Osteoblast (primary cell): ENCODE measurements around the gene RBP3. TPM values are rescaled to one million over a fixed set of nuclear protein-coding genes. Genes with fewer than 3 reads are reported as not detected.

Source experiments
- DNase-seq: peaks from one replicate; pipeline ENCODE4 v3.0.0; 2011; ENCODE audit warnings: low spot score, mixed read lengths; ENCODE audit not compliant: insufficient read length; ENCODE audit errors: missing footprints
- H2AFZ ChIP-seq: 2 replicates; pipeline ENCODE4 v1.6.0; 2011; ENCODE audit warnings: mild to moderate bottlenecking, low read length
- H3K27ac ChIP-seq: 2 replicates; pipeline ENCODE4 v1.5.1; 2011; ENCODE audit warnings: mild to moderate bottlenecking, low read depth, low read length, moderate library complexity
- H3K27me3 ChIP-seq: 2 replicates; pipeline ENCODE4 v1.6.0; 2012; ENCODE audit warnings: mild to moderate bottlenecking, control low read depth, inconsistent platforms, low read length, moderate library complexity; ENCODE audit not compliant: insufficient read depth
- H3K36me3 ChIP-seq: 2 replicates; pipeline ENCODE4 v1.5.1; 2011; ENCODE audit warnings: mild to moderate bottlenecking, low read length, control low read depth, moderate library complexity; ENCODE audit not compliant: insufficient read depth
- H3K4me1 ChIP-seq: 2 replicates; pipeline ENCODE4 v1.5.1; 2011; ENCODE audit warnings: mild to moderate bottlenecking, low read length, control low read depth, moderate library complexity; ENCODE audit not compliant: insufficient read depth
- H3K4me2 ChIP-seq: 2 replicates; pipeline ENCODE4 v1.6.0; 2011; ENCODE audit warnings: mild to moderate bottlenecking, low read length; ENCODE audit not compliant: insufficient read depth
- H3K4me3 ChIP-seq: fragments of 200-600 bp; sonication (generic); 3 replicates; pipeline ENCODE4 v1.5.1; 2012; ENCODE audit warnings: mild to moderate bottlenecking, low read length, inconsistent platforms; ENCODE audit not compliant: insufficient read depth
- H3K79me2 ChIP-seq: 2 replicates; pipeline ENCODE4 v1.6.0; 2012; ENCODE audit warnings: mild to moderate bottlenecking, low read length, control low read depth, inconsistent platforms; ENCODE audit not compliant: insufficient read depth
- H3K9me3 ChIP-seq: 2 replicates; pipeline ENCODE4 v1.5.1; 2011; ENCODE audit warnings: low read depth, low read length, control low read depth
- H4K20me1 ChIP-seq: 2 replicates; pipeline ENCODE4 v1.6.0; 2012; ENCODE audit warnings: mild to moderate bottlenecking, low read length, control low read depth; ENCODE audit not compliant: insufficient read depth
- total RNA-seq: library from RNA; depleted of rRNA; stranded (reverse); fragments of >200 nt; gene quantifications from 2 replicates; pipeline ENCODE4 v1.2.3, GENCODE V29; 2012
- TF ChIP-seq, protein P1 (sequence below): IDR thresholded peaks from 2 replicates; pipeline ENCODE4 v1.5.1; 2011; ENCODE audit warnings: mild to moderate bottlenecking, low read depth, low read length, moderate library complexity; ENCODE audit errors: extremely low read depth

The RBP3 gene
- total RNA-seq, 1 donor: not detected

DNA sequence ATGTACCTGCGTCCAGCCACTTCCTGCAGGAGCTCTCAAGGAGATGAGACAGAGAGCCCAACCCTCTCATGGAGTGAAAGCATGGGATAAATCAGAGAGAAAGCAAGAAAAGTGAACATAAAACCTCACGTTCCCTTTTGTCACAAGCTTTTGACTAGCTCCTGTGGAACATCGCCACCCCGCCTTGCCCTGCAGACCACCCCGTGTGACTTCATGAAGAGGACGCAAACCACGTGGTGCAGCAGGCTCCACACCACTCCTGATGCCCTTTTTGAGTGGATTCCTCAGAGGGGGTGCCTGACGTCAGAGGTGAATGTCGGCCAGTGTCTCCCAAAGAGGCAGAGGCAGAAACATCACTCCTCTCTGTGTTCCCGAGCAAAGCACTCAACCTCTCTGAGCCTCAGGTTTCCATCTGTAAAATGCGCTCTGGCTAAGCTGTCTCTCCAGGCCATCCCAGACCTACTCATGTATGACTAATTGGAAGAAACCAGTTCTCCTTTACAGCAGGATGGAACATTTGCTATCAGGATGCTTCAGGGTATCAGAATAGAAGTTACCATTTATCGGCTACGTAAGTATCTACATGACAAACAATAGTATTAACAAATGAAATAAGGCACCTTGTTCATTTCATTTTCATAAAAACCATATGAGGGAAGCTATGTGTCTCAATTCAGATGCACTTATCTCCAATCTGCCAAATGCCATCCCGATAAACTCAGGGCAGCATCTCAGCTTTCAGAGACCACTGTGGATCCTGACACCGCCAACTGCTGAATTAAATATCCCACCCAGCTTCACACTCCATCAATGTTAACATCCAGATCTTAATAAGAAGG is 30.7 kb downstream of the RBP3 start:
- no peak overlapping the region for H3K4me3 ChIP-seq
- no peak overlapping the region for H3K4me2 ChIP-seq
- H3K27me3 ChIP-seq: peaks cover 70% of the 10 kb centered on the region
- H4K20me1 ChIP-seq: no peaks in the 10 kb centered on the region
- peaks cover 13% of the 10 kb centered on the region for H3K4me1 ChIP-seq
- no peak for DNase-seq
- H3K36me3 ChIP-seq: no peaks in the 10 kb centered on the region
- TF ChIP-seq, protein P1, sequence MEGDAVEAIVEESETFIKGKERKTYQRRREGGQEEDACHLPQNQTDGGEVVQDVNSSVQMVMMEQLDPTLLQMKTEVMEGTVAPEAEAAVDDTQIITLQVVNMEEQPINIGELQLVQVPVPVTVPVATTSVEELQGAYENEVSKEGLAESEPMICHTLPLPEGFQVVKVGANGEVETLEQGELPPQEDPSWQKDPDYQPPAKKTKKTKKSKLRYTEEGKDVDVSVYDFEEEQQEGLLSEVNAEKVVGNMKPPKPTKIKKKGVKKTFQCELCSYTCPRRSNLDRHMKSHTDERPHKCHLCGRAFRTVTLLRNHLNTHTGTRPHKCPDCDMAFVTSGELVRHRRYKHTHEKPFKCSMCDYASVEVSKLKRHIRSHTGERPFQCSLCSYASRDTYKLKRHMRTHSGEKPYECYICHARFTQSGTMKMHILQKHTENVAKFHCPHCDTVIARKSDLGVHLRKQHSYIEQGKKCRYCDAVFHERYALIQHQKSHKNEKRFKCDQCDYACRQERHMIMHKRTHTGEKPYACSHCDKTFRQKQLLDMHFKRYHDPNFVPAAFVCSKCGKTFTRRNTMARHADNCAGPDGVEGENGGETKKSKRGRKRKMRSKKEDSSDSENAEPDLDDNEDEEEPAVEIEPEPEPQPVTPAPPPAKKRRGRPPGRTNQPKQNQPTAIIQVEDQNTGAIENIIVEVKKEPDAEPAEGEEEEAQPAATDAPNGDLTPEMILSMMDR: no peak
- H3K27ac ChIP-seq: no peak overlapping the region
- H2AFZ ChIP-seq: no peak overlapping the region
- H3K9me3 ChIP-seq: no peaks in the 10 kb centered on the region
- no peaks in the 10 kb centered on the region for H3K79me2 ChIP-seq

DNA sequence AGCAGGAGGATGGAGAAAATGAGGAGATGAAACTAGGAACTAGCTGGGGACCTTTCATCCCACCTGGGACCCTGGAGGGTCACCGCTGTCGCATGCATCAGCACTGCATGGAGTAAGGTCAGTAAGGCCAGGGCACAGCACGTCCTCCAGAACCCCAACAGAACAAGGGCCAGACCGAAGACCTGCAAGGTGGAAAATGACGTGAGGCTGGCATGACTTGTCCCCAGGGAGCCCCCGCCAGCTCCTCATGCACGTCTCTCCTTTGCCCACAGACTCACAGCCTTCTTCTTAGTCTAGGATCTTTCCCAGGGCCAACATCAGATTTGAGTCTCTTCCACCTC is 31.3 kb downstream of the RBP3 start:
- no peak overlapping the region for H3K27ac ChIP-seq
- H3K4me2 ChIP-seq: no peak overlapping the region
- H3K9me3 ChIP-seq: no peaks in the 10 kb centered on the region
- no peak overlapping the region for H2AFZ ChIP-seq
- H4K20me1 ChIP-seq: no peaks in the 10 kb centered on the region
- no peaks in the 10 kb centered on the region for H3K36me3 ChIP-seq
- no peak overlapping the region for H3K4me3 ChIP-seq
- no peaks in the 10 kb centered on the region for H3K79me2 ChIP-seq
- DNase-seq: no peak
- peaks cover 15% of the 10 kb centered on the region for H3K4me1 ChIP-seq
- TF ChIP-seq, protein P1: no peak
- peaks cover 70% of the 10 kb centered on the region for H3K27me3 ChIP-seq

DNA sequence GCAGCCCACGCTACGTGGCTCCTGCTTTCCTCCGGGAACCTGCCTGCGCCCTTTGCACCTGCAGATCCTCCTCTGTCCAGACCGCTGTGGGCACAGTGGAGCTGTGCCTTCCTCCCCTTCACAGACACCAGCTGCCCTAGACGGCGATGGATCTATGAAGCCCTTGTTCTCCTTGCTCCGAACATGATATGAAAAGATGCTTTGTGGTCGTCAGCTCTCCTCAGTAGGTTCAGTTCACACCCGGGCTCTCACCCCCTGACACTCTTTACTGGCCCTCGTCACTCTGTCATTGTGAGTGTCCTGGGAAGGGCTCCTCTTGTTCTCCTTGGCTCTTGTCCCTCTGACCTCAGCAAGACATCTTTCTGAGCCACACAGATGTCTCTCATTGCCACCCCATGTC is 31.7 kb downstream of the RBP3 start:
- Histone ChIP-seq H3K4me1 (peaks cover 14% of the 10 kb centered on the region), H3K79me2 (no peaks in the 10 kb centered on the region), H3K36me3 (no peaks in the 10 kb centered on the region), H3K27ac (no peak overlapping the region), H3K27me3 (peaks cover 70% of the 10 kb centered on the region), H3K9me3 (no peaks in the 10 kb centered on the region), H3K4me2 (no peak overlapping the region), H3K4me3 (no peak overlapping the region), H2AFZ (no peak overlapping the region), H4K20me1 (no peaks in the 10 kb centered on the region)
- DNase-seq: no peak
- TF ChIP-seq, protein P1: no peak

DNA sequence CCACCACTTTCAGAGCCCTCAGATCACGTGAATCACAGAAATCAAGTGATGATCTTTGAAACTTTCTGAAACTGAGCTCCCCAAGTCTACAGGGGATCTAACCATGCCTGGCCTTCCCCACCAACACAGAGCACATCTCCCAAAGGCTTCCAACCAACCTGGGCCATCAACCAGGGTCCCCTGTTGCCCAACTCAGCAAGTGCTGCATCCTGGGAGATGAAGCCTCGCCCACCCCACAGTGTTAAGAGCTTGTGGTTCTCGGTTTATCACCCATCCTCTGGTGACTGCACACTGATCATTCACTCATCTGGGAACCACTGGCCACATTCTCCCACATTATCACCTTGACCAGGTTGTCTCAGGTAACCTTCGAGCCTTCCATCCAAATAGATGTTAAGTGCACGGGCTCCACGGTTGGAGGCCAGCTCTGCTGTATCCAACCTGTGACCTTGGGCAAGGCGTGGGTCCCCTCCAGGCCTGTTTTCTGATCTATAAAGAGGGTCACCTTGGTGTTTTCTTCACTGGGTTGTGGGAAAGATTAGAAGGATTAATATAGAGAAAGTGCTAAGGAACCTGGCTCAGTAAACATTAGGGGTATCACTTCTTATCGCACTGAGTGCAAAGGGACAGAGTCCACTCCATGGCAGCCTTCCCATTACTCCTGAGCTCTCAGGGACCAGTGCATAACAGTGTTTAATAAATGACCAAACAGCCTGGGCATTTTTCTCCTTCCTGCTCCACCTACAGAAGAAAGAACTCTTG is 32.4 kb downstream of the RBP3 start:
- no peak overlapping the region for H2AFZ ChIP-seq
- no peaks in the 10 kb centered on the region for H3K36me3 ChIP-seq
- no peak overlapping the region for H3K27ac ChIP-seq
- peaks cover 70% of the 10 kb centered on the region for H3K27me3 ChIP-seq
- H3K4me1 ChIP-seq: peaks cover 11% of the 10 kb centered on the region
- H3K9me3 ChIP-seq: no peaks in the 10 kb centered on the region
- H3K79me2 ChIP-seq: no peaks in the 10 kb centered on the region
- TF ChIP-seq, protein P1: no peak
- no peak overlapping the region for H3K4me2 ChIP-seq
- no peak for DNase-seq
- no peak overlapping the region for H3K4me3 ChIP-seq
- no peaks in the 10 kb centered on the region for H4K20me1 ChIP-seq
